CD4-positive, alpha-beta T cell treated with Interferon alpha-2 for 1 hour (primary cell): ENCODE data around the gene RNF126.
A peak's percentile ranks its signal among the peaks of the same experiment; 100 is the strongest.
"Not testable (repeated sequence)": the region's sequence is repeated elsewhere in the genome, so short reads cannot be mapped to it uniquely, and the experiment has no call there.

Experiments
- DNase-seq, 2 donors: peaks; one replicate each; pipeline ENCODE4 v3.0.0-alpha.2; 2020 to 2022

The RNF126 gene

DNA sequence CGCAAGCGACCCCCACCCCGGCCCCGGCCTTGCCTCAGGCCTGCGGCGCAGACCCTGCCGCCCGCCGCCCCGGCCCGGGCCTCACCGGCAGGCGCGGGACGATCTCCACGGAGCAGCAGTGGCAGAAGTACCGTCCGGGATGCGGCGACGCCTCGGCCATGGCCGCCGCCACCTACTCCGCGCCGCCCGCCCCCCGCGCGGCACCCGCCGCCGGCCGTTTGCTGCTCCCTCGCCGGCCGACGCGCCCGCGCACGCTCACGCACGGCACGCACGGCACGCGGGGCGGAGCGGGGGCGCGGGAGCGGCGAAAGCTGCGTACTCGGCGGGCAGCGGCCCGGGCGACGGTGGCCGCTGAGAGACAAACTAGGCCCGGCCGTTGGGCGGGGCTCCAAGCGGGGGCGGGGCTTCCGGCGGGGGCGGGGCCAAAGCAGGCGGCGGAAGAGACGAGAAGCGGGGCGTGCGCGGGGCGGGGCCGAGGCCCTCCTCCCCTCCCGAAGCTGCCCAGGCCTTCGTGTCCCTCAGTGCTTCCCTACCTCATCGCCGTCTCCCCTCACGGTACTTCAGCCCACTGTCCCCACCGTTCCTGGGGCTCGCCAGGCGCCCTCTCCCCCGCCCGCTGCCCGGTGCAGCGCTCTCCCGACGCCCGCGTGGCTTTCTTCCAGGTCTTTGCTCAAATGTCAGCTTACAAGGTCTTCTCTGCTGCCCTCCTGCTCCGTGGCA, at the start of gene RNF126:
TSS of gene RNF126 (minus strand) at position 253 of the 720 bp plus-strand sequence. CDS start at position 160, 93 bp downstream.
- peak; percentile 92 to 96 for DNase-seq

DNA sequence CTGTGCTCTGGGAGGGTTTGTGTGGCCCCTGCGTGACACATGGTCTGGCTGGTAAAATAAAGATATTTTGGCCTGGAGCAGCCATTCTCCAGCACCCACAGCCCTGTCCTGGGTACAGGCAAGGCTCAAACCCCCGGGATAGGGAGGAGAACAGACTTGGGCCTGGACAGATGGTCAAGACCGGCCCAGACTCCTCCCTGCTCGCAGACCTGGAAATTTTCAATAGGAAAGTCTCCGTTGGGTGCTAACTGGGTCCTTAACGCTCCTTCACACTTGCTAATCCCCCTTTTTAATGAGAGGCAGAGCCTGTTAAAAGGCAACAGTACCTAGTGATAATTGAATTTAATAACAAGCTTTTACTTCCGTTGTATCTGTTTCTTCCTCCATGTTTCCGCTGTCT, 48.2 kb upstream of the RNF126 start:
- no peak for DNase-seq

DNA sequence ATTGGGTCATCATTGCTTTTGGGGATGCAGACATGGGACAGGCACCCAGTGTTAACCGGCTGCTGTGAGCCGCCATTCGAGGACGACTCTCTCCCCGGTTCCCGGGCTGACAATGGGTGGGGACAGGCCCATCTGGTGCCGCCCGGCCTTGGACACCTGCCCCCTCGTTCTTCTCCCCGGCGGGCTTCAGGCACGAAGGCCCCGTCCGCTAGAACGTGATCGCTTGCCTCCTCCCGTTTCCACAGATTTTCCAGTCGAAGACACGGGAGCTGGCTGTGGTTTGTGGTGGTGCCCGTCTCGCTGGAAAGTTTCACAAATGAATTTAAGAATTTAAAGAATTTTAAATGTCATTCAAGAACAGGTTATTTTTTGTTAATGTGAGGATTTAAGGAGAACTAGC, 47.8 kb upstream of the RNF126 start:
- no peak for DNase-seq

DNA sequence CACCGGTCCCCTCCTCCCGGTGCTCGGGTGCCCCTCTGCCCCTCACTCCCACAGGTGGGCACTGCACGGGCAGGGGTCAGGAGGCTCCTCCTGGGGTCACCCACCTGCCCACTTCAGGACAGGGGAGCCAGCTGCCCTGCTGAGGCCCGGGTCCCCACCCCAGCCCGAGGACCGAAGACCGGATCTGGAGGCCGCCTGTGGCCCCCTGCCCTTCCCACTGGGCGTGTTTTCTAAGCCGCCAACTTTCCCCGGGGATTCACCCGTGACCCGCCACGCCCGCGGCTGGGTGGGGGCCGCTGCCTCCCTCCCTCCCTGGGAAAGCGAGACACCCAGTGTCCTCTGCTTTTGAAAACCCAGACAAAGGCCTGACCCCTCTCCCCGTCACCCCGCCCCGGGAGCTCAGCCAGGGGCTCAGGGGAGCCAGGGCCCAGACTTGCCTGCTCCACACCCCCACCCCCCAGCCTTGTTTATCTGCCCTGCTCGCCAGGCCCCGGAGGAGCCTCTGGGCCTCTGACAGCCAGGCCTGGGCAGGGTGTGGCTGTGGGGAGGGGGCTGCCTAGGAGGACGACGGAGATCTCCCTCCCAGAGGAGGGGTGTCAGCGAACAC, 47.1 kb upstream of the RNF126 start:
- no peak for DNase-seq

DNA sequence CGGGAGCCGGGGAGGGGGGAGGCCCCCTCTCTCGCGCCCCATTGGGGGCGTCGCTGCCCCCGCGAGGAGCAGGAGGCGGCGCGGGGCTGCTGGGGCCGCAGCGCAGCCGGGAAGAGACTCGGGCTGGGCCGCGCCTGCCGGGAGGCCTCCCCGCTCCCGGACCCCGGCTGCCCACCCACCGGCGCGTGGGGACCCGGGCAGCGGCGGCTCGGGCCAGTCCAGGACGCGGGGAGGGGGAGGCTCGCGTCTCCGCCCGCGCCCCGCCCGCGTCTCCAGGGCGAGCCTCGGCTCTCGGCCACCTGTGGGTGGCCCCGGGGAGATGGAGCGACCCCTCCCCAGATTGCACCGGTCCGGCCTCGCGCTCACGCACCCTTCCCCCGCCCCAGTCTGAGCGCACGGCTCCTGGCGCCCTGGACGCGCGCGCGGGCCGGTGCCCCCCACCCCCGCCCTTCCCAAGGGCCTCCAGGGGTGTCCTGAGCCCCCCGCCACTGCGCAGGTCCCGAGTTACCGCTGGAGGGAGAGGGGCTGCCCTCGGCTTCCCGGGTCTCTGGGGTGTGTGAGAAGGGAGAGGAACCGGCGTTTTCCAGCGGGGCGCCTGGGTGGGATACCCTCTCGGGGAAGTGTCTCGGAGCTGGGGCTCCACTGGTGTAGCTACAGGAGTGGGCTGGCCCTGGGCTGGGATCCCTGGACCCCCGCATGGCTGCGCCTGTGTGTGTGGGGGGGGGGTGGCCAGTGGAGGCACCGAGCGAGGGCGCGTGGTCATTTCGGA, 46.4 kb upstream of the RNF126 start:
- DNase-seq, result no peak

DNA sequence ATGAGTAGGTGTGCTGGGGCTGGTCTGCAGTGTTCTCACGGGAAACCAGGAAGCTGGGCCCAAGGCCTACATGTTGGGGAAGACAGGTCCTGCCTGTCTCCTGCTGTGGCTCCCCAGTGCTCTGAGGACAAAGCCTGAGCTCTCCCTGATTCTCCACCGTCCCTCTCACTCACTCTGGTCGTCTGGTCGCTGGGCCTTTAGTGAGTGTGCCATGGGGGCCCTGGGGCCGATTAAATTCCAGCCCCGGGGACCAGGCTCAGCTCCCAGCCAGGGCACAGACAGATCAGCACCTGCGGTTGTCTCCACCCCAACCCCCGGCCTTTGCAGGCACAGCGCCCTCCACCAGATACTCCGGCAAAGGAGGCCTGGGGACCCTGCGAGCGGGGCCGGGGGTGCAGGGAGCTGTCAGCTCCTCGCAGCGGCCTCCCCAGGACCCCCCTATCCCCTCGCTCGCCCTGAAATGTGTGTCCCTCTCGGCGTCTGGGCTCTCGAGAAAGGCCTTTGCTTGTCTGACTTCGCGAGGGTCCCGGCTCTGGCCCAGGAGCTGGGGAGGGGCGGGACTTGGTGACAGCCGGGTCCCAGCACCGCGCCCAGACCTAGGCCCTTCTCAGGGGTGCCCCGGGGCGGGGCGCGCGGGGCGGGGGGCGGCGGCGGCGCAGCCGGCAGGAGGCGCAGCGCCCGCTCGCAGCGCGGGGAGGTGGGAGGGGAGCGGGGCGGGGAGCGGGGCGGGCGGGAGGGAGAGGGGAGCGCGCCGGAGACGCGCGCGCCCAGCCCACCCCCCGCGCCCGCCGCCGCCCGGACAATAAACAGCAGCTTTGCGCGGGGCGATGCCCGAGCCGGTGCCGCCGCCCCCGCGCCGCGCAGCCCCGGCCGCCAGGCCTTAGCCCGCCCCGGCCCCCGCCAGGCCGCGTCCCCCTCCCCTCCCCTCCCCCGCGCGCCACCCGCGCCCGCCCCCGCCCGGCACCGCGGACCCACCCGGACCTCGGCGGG, 45.4 kb upstream of the RNF126 start, which contains the start of gene PALM:
TSS of gene PALM (plus strand) at position 782 of the 990 bp plus-strand sequence. CDS start 212 bp downstream, outside the sequence.
- DNase-seq, result no peak

DNA sequence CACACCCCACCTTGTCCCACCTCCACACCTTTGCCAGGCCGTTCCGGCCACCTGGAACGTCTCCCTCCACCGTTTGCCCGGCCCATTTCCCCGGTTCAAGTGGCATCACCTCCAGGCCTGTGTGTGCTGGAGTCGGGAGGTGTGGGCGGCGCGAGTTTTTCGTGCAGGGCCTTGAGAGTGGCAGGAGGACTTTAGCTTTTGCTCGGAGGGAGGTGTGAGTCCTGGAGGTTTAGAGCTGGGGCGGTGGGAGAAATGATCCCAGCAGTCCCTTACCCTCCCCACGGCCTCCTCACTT, 41.4 kb upstream of the RNF126 start:
- no peak for DNase-seq

DNA sequence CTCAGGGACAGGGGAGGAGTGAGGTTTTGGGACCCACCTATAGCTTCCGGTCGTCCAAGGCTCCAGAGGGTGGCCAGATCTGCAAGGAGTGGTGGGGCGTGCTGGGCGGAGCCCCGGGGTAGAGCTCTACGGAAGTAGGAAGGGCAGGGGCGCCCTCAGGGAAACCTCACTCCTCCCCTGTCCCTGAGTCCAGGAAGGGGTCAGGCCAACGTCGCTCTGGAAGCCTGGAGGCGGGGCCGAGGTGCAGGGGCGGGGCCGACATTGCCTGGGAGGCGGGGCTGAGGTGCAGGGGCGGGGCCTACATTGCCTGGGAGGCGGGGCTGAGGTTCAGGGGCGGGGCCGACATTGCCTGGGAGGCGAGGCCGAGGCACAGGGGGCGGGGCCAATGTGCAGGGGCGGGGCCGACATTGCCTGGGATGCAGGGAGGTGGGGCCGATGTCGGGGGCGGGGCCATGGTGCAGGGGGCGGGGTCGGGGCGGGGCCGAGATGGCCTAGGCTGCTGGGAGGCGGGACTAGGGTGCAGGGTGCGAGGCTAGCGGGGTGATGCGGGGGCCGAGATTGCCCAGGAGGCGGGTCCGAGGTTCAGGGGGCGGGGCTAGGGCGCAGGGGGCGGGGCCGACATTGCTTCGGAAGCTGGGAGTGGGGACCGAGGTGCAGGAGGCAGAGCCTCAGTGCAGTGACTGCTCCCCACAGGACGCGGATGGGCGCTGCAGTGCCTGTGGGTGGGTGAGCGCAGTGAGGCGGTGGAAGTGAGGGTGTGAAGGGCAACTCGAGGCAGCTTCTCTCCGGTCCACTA, 40.8 kb upstream of the RNF126 start:
- DNase-seq, result peak; percentile 68 to 76

DNA sequence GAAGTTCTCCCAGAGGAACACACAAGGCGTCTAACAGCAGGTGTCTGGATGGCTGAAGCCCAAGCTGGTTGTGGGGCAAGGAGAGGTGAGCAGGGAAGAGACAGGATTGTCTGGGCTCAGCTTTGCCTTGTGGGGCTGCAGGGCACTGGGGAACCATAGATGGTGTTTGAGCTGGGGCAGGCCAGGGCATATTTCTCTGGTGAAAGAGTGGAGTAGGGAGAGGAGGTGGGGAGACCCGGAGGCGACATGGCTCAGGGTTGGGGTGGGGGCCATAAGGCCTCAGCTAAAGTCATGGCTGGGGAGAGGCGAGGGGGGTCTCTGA, 40.3 kb upstream of the RNF126 start:
- no peak for DNase-seq

DNA sequence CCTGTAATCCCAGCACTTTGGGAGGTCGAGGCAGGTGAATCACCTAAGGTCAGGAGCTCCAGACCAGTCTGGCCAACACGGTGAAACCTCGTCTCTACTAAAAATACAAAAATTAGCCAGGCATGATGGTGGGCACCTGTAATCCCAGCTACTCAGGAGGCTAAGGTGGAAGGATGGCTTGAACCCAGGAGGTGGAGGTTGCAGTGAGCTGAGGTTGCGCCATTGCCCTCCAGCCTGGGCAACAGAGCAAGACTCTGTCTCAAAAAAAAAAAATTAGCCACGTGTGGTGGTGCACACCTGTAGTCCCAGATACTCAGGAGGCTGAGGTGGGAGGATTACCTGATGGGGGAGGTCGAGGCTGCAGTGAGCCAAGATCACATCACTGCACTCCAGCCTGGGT, 39.8 kb upstream of the RNF126 start:
- not testable (repeated sequence) for DNase-seq

DNA sequence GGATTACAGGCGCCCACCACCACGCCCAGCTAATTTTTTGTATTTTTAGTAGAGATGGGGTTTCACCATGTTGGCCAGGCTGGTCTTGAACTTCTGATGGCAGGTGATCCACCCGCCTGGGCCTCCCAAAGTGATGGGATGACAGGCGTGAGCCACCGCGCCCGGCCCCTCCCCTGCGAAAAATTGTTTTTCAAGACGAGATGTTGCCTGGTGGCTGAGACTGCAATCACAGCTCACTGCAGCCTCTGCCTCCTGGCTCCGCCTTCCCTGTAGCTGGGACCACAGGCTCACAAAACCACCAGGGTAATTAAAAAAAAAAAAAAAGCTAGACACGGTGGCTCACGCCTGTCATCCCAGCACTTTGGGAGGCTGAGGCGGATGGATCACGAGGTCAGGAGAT, 36.9 kb upstream of the RNF126 start:
- DNase-seq, result peak in 1 of 2 donors; percentile 24

DNA sequence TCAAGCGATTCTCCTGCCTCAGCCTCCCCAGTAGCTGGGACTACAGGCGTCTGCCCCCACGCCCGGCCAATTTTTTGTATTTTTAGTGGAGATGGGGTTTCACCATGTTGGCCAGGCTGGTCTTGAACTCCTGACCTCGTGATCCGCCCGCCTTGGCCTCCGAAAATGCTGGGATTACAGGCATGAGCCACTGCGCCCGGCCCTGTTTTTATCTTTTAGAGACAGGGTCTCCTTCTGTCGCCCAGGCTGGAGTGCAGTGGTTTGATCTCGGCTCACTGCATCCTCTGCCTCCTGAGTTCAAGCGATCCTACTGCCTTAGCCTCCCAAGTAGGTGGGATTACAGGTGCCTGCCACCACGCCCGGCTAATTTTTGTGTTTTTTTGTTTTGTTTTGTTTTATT, 35.5 kb upstream of the RNF126 start:
- DNase-seq, result not testable (repeated sequence)

DNA sequence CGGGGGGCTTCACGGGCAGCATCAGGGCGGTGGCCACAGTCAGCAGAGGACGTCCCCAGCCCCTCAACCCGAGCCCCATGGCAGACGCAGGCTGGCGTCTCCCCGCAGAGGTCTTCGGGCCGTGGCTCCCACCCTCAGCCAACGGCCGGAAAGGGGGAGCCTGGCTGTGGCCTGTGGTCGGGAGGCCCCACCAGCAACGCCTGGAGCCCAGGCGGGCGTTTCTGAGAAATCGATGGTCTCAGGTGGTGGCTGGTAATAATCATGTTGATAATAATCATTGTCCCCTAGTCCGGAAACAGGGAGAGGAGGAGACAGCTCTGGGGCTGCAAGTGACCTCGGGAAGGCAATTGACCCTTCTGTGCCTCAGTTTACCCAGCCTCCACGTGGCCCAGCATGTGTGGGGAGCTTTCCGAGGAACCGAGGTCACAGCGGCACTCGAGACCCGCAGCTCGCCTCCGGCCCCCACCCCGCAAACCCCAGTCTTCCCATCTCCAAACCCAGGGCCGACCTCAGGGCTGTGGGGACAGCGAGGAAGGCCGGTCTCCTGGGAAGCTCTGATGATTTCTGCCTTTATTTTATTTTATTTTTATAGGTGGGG, 32.4 kb upstream of the RNF126 start, which contains the start of gene PRSS57:
TSS of gene PRSS57 (minus strand) at position 101 of the 598 bp plus-strand sequence. CDS start at position 79, 22 bp downstream.
- no peak for DNase-seq

DNA sequence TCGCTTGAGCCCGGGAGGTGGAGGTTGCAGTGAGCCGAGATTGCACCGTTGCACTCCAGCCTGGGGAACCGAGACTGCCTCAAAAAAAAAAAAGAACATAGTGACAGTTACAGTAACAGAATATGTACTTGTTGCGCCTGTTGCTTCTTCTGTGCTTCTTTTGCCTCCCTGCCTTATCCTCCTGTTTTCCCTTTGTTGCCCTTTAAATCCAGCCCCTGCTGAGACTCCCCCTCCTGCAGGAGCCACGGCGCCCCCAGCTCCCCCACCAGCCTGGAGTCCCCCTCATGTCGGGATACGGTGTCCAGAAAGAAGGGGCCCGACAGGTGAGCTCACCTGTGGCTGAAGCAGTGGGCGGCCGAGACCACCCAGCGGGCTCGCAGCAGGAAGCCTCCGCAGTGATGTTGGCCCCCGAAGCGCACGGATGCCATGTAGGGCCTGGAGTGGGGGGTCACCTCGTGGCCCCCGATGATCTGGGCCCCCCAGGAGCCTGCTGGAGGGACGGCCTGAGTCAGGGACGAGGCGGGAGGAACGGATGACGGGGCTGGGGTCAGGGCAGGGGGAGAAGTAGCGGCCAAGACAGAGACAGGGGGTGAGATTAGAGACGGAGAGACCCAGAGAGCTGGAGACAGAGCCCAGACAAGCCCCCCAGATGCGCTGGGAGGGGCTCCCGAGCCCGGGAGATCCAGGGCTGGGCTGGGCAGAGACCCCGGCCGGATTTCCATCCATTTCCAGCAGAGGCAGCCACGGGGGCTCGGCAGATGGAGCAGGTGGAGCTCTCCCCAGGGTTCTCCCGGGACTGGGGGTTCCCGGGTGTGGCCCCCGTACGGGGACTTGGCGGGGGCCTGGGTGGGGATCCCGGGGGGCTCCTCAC, 31.7 kb upstream of the RNF126 start:
- no peak for DNase-seq

DNA sequence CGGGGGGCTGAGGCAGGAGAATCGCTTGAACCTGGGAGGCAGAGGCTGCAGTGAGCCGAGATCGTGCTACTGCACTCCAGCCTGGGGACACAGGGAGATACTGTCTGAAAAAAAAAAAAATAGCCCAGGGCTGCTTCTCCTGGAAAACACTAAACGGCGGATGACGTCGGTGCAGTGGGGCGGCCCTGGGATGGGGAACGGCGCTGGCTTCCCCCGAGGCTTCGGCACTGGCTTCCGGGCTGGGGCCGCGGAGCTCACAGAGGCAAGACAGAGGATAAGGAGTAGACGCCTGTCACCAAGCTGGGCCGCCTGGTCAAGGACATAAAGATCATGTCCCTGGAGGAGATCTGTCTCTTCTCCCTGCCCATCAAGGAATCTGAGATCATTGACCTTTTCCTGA, 27.2 kb upstream of the RNF126 start:
- DNase-seq, result no peak

DNA sequence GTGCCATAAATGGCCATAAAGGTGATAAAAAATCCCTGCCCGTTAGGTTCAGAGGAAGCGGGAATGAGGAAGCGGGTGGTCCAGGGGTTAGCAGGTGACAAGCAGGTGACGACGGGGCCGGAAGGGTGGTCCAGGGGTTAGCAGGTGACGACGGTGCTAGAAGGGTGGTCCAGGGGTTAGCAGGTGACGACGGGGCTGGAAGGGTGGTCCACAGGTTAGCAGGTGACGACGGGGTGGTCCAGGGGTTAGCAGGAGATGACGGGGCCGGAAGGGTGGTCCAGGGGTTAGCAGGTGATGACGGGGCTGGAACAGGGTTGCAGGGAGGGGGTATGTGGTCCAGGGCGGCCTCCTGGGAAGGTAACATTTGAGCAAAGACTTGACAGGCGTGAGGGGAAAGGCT, 26.0 kb upstream of the RNF126 start:
- no peak for DNase-seq

DNA sequence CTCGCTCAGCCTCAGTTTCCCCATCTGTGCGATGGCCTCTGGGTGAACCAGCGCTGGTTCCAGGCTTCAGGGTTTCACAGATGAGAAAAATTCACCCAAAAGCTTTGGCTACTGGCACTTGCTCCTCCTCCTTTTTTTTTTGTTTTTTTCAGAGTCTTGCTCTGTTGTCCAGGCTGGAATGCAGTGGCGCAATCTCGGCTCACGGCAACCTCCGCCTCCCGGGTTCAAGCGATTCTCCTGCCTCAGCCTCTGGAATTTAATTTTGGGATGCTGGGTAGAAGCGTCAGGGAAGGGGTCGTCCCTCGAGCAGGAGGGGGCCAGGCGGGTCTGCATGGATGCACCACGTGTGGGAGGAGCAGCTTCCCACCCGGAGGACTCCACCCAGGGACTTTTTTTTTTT, 25.2 kb upstream of the RNF126 start:
- no peak for DNase-seq

DNA sequence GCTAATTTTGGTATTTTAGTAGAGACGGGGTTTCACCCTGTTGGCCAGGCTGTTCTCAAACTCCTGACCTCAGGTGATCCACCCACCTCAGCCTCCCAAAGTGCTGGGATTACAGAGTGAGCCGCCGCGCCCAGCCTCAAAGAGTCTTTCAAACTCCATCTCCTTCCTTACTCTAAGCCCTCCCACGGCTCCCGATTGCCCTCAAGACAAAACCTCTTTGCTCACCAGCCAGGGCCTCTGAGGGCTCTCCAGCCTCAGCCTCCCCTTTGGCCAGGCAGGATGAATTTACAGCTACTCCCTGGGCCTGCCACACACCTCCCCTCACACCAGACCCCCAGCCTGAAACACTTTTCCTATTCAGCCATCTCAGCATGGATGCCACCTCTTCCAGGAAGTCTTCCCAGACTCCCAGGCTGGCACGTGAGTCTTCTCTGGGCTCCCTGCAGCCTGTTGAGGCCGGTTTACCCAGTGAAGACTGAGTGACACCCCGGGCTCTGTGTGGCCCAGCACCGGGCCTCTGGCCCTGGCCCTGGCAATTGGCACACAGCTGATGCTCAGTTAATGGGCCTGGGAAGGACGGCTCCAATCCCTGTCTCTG, 24.7 kb upstream of the RNF126 start:
- DNase-seq, result no peak

DNA sequence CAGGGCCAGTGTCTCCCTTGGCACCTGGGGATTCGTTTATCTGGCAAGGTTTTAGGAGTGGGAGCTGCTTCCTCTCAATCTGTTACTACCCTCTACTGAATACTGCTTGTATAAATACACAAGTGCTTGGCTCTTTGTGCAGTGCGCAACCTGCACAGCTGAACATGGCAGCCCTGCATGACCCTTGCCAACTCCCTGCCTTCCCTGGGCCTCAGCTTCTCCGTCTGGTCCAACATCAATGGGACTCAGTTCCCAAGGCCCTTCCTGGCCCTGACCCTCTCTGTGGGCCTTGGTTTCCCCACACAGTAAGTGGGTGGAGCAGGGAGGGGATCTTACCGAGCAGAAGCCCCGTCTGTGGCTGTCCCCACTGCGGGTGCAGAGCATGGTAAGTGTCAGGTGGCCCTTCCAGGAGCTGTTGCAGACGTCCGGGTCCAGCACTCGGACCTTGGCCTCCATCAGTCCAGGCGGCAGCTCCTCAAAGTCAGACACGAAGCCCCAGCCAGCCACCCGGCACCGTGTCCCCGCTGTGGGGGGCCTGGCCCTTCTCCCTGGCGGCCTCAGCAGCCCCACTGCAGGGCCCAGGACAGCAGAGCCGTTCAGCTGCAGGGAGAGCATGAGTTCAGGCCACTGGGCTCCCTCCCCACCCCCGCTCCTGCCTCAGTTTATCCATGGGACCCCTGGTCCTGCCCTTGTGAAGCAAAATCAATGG, 23.7 kb upstream of the RNF126 start:
- no peak for DNase-seq
